WTC11 (cell line): ENCODE results near the gene ACTG2. TPM values are rescaled to one million over a fixed set of nuclear protein-coding genes. Genes with fewer than 3 reads are reported as not detected.
"Not testable (repeated sequence)": the region's sequence is repeated elsewhere in the genome, so short reads cannot be mapped to it uniquely, and the experiment has no call there.

Experiments used
- ATAC-seq: fragments of 200-7000 bp; cut with Tn5 transposase; 2 replicates; pipeline ENCODE4 v1.10.0; 2021; ENCODE audit warnings: mild to moderate bottlenecking, moderate library complexity
- CTCF ChIA-PET: fragments of 300-600 bp; sonication (Branson Sonifier 250); formaldehyde crosslinking; loops from one replicate; lab custom pipeline; 2021; ENCODE audit warnings: antibody characterized with exemption; lab: Charles Lee
- POLR2A ChIA-PET: fragments of 350-600 bp; sonication (Branson Sonifier 250); formaldehyde crosslinking; loops from one replicate; lab custom pipeline; 2021; ENCODE audit warnings: antibody characterized with exemption; lab: Charles Lee
- DNase-seq: peaks from one replicate; pipeline ENCODE4 v3.0.0; 2021; ENCODE audit warnings: low spot score
- H3K27ac Mint-ChIP-seq: 2 replicates; pipeline ENCODE4 v1.8.0; 2021; ENCODE audit warnings: mixed read lengths
- H3K27me3 Mint-ChIP-seq: 2 replicates; pipeline ENCODE4 v1.8.0; 2021; ENCODE audit warnings: low read depth, mild to moderate bottlenecking, moderate library complexity, mixed read lengths
- H3K36me3 Mint-ChIP-seq: 2 replicates; pipeline ENCODE4 v1.8.0; 2021; ENCODE audit warnings: mixed read lengths
- H3K4me1 Mint-ChIP-seq: 2 replicates; pipeline ENCODE4 v1.8.0; 2022; ENCODE audit warnings: mixed read lengths
- H3K4me3 Mint-ChIP-seq: 2 replicates; pipeline ENCODE4 v1.8.0; 2021; ENCODE audit warnings: mild to moderate bottlenecking, moderate library complexity, mixed read lengths
- H3K9me3 Mint-ChIP-seq: 2 replicates; pipeline ENCODE4 v1.8.0; 2021; ENCODE audit warnings: mixed read lengths
- CBFB ChIP-seq: sonication (generic); formaldehyde crosslinking; IDR thresholded peaks from 2 replicates; pipeline ENCODE4 v1.8.1; 2022; ENCODE audit warnings: mild to moderate bottlenecking, low read depth, missing genetic modification reagents
- ELF4 ChIP-seq: sonication (generic); formaldehyde crosslinking; IDR thresholded peaks from 2 replicates; pipeline ENCODE4 v1.8.1; 2022; ENCODE audit warnings: low read depth, mild to moderate bottlenecking, moderate library complexity, missing genetic modification reagents
- FOXK1 ChIP-seq: sonication (generic); formaldehyde crosslinking; IDR thresholded peaks from 2 replicates; pipeline ENCODE4 v1.8.0; 2022; ENCODE audit warnings: mild to moderate bottlenecking, moderate library complexity, missing genetic modification reagents
- GABPB1 ChIP-seq: sonication (generic); formaldehyde crosslinking; IDR thresholded peaks from 2 replicates; pipeline ENCODE4 v1.8.1; 2023; ENCODE audit warnings: mild to moderate bottlenecking, missing genetic modification reagents
- GTF2I ChIP-seq: fragments of 250-450 bp; sonication (Bioruptor Pico); conservative IDR thresholded peaks from 2 replicates; pipeline ENCODE4 v1.4.0; 2021; ENCODE audit warnings: mild to moderate bottlenecking
- IRF2 ChIP-seq: sonication (generic); formaldehyde crosslinking; IDR thresholded peaks from 2 replicates; pipeline ENCODE4 v1.8.0; 2022; ENCODE audit warnings: low read depth, missing genetic modification reagents, borderline replicate concordance
- JUN ChIP-seq: sonication (generic); formaldehyde crosslinking; IDR thresholded peaks from 2 replicates; pipeline ENCODE4 v1.8.0; 2023; ENCODE audit warnings: mild to moderate bottlenecking, missing genetic modification reagents
- MLX ChIP-seq: sonication (generic); formaldehyde crosslinking; IDR thresholded peaks from 2 replicates; pipeline ENCODE4 v1.8.1; 2023; ENCODE audit warnings: mild to moderate bottlenecking, missing genetic modification reagents, moderate library complexity
- MXD4 ChIP-seq: fragments of 250-450 bp; sonication (Bioruptor Pico); IDR thresholded peaks from 2 replicates; pipeline ENCODE4 v1.8.0; 2021; ENCODE audit warnings: mild to moderate bottlenecking, moderate library complexity, borderline replicate concordance
- MYBL2 ChIP-seq: sonication (generic); formaldehyde crosslinking; IDR thresholded peaks from 2 replicates; pipeline ENCODE4 v1.8.1; 2023; ENCODE audit warnings: mild to moderate bottlenecking, moderate library complexity, missing genetic modification reagents
- NFE2L1 ChIP-seq: sonication (generic); formaldehyde crosslinking; IDR thresholded peaks from 2 replicates; pipeline ENCODE4 v1.8.1; 2023; ENCODE audit warnings: missing genetic modification reagents
- NR1H2 ChIP-seq: sonication (generic); formaldehyde crosslinking; IDR thresholded peaks from 2 replicates; pipeline ENCODE4 v1.9.0; 2021; ENCODE audit warnings: mild to moderate bottlenecking, moderate library complexity, missing genetic modification reagents
- NR2C2 ChIP-seq: sonication (generic); formaldehyde crosslinking; IDR thresholded peaks from 2 replicates; pipeline ENCODE4 v1.8.0; 2022; ENCODE audit warnings: mild to moderate bottlenecking, missing genetic modification reagents
- RORB ChIP-seq: fragments of 250-450 bp; sonication (Bioruptor Pico); IDR thresholded peaks from 2 replicates; pipeline ENCODE4 v1.9.0; 2021; ENCODE audit warnings: mild to moderate bottlenecking
- SMAD3 ChIP-seq: sonication (generic); formaldehyde crosslinking; IDR thresholded peaks from 2 replicates; pipeline ENCODE4 v1.8.0; 2022; ENCODE audit warnings: missing genetic modification reagents, mild to moderate bottlenecking, borderline replicate concordance
- SOX15 ChIP-seq: fragments of 250-450 bp; sonication (Bioruptor Pico); IDR thresholded peaks from 2 replicates; pipeline ENCODE4 v1.9.0; 2021; ENCODE audit warnings: mild to moderate bottlenecking
- ZNF263 ChIP-seq: sonication (generic); formaldehyde crosslinking; IDR thresholded peaks from 2 replicates; pipeline ENCODE4 v1.8.1; 2022; ENCODE audit warnings: low read depth, mild to moderate bottlenecking, moderate library complexity, missing genetic modification reagents
- ZNF281 ChIP-seq: sonication (generic); formaldehyde crosslinking; IDR thresholded peaks from 2 replicates; pipeline ENCODE4 v1.8.0; 2023; ENCODE audit warnings: mild to moderate bottlenecking, missing genetic modification reagents
- ZNF317 ChIP-seq: sonication (generic); formaldehyde crosslinking; IDR thresholded peaks from 2 replicates; pipeline ENCODE4 v1.8.1; 2023; ENCODE audit warnings: low read depth, mild to moderate bottlenecking, moderate library complexity, missing genetic modification reagents, borderline replicate concordance
- total RNA-seq: library from RNA; stranded (reverse); gene quantifications from 3 replicates; pipeline ENCODE4 v1.2.3, GENCODE V29; 2021
- TF ChIP-seq, protein P1 (sequence below): fragments of 250-450 bp; sonication (Bioruptor Pico); IDR thresholded peaks from 2 replicates; pipeline ENCODE4 v2.1.2; 2022; ENCODE audit warnings: mild to moderate bottlenecking, moderate library complexity
- TF ChIP-seq, protein P2 (sequence below): sonication (generic); formaldehyde crosslinking; IDR thresholded peaks from 2 replicates; pipeline ENCODE4 v1.8.1; 2023; ENCODE audit warnings: mild to moderate bottlenecking, missing genetic modification reagents
- TF ChIP-seq, protein P3 (sequence below): sonication (generic); formaldehyde crosslinking; IDR thresholded peaks from 2 replicates; pipeline ENCODE4 v1.8.1; 2023; ENCODE audit warnings: mild to moderate bottlenecking, missing genetic modification reagents, borderline replicate concordance

The ACTG2 gene
- total RNA-seq, 1 experiment from 2014 or later, result 2.7 TPM

- H3K27ac Mint-ChIP-seq, result peak overlapping the region; percentile 47; the same call in 1 of the 2 replicates
- TF ChIP-seq NR1H2 (CRISPR knock-in tag), result no peak
- no peak for TF ChIP-seq CBFB (CRISPR knock-in tag)
- no peak for TF ChIP-seq NR2C2 (CRISPR knock-in tag)
- TF ChIP-seq, protein P1, sequence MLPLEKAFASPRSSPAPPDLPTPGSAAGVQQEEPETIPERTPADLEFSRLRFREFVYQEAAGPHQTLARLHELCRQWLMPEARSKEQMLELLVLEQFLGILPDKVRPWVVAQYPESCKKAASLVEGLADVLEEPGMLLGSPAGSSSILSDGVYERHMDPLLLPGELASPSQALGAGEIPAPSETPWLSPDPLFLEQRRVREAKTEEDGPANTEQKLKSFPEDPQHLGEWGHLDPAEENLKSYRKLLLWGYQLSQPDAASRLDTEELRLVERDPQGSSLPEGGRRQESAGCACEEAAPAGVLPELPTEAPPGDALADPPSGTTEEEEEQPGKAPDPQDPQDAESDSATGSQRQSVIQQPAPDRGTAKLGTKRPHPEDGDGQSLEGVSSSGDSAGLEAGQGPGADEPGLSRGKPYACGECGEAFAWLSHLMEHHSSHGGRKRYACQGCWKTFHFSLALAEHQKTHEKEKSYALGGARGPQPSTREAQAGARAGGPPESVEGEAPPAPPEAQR, result no peak
- no peak for TF ChIP-seq MLX (CRISPR knock-in tag)
- TF ChIP-seq SOX15 (CRISPR knock-in tag), result no peak
- TF ChIP-seq ZNF263 (CRISPR knock-in tag), result no peak
- no peak for TF ChIP-seq RORB (CRISPR knock-in tag)
- no peak for TF ChIP-seq GABPB1 (CRISPR knock-in tag)
- no peak for TF ChIP-seq ZNF281
- TF ChIP-seq ZNF317 (CRISPR knock-in tag), result no peak
- no peak for TF ChIP-seq IRF2 (CRISPR knock-in tag)
- TF ChIP-seq, all 79 proteins: peak for 0
- POLR2A ChIA-PET, result no interaction called here
- peak; percentile 81 for ATAC-seq
- CTCF ChIA-PET, result interaction anchor here (0.6 to 1.4 kb wide), 4 partner anchors 181 to 396 kb away, joined by 3 read pairs; no protein-coding TSS in a partner anchor
- DNase-seq, result no peak
- Mint-ChIP-seq H3K9me3 (no peaks in the 10 kb centered on the region), H3K36me3 (peaks cover 13% of the 10 kb centered on the region), H3K4me3 (no peak overlapping the region), H3K27me3 (no peaks in the 10 kb centered on the region), H3K4me1 (peaks cover 4% of the 10 kb centered on the region; the same call in 1 of the 2 replicates)
These were observed 46.6 kb downstream of the ACTG2 start for GRCh38 chr2:73939419-73939818.

DNA sequence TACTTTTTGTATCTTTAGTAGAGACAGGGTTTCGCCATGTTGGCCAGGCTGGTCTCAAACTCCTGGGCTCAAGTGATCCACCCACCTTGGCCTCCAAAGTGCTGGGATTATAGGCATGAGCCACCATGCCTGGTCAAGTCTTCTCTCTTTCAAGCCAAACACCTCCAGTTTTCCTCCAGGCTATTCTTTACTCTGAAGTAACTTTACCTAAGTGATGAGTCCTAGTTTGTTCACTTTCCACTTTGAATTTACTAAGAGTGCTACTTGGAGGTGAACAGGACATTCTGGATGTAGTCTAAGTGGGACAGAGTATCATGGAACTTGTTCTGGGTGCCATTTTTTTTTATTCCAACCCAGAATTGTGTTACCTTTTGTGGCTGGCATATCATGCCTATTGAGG lies 47.3 kb downstream of the ACTG2 start:
- H3K4me3 Mint-ChIP-seq, H3K9me3 Mint-ChIP-seq, H3K27ac Mint-ChIP-seq, ATAC-seq, POLR2A ChIA-PET, DNase-seq, H3K27me3 Mint-ChIP-seq, H3K4me1 Mint-ChIP-seq: not testable (repeated sequence)
- CTCF ChIA-PET, result interaction anchor here (0.7 kb wide), 1 partner anchor 117 kb away, joined by 3 read pairs; no protein-coding TSS in a partner anchor
- peaks cover 15% of the 10 kb centered on the region for H3K36me3 Mint-ChIP-seq

GRCh38 chr2:73942664-73943063 lies 49.9 kb downstream of the ACTG2 start:
- DNase-seq, result no peak
- H3K36me3 Mint-ChIP-seq, result peaks cover 25% of the 10 kb centered on the region
- no peak overlapping the region for H3K4me3 Mint-ChIP-seq
- H3K9me3 Mint-ChIP-seq, result no peaks in the 10 kb centered on the region
- no peaks in the 10 kb centered on the region for H3K27me3 Mint-ChIP-seq
- no peak overlapping the region for H3K27ac Mint-ChIP-seq
- ATAC-seq, result no peak
- ChIA-PET POLR2A (no interaction called here), CTCF (no interaction called here)
- peaks cover 4% of the 10 kb centered on the region; the same call in 1 of the 2 replicates for H3K4me1 Mint-ChIP-seq
- TF ChIP-seq SMAD3 (CRISPR knock-in tag), result no peak
- TF ChIP-seq, protein P2, sequence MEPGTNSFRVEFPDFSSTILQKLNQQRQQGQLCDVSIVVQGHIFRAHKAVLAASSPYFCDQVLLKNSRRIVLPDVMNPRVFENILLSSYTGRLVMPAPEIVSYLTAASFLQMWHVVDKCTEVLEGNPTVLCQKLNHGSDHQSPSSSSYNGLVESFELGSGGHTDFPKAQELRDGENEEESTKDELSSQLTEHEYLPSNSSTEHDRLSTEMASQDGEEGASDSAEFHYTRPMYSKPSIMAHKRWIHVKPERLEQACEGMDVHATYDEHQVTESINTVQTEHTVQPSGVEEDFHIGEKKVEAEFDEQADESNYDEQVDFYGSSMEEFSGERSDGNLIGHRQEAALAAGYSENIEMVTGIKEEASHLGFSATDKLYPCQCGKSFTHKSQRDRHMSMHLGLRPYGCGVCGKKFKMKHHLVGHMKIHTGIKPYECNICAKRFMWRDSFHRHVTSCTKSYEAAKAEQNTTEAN, result no peak
- no peak for TF ChIP-seq GTF2I (CRISPR knock-in tag)
- TF ChIP-seq MXD4 (CRISPR knock-in tag), result no peak
- TF ChIP-seq MYBL2 (CRISPR knock-in tag), result no peak
- TF ChIP-seq, protein P1, result no peak
- TF ChIP-seq JUN (CRISPR knock-in tag), result no peak
- TF ChIP-seq SOX15 (CRISPR knock-in tag), result no peak
- TF ChIP-seq, protein P3, sequence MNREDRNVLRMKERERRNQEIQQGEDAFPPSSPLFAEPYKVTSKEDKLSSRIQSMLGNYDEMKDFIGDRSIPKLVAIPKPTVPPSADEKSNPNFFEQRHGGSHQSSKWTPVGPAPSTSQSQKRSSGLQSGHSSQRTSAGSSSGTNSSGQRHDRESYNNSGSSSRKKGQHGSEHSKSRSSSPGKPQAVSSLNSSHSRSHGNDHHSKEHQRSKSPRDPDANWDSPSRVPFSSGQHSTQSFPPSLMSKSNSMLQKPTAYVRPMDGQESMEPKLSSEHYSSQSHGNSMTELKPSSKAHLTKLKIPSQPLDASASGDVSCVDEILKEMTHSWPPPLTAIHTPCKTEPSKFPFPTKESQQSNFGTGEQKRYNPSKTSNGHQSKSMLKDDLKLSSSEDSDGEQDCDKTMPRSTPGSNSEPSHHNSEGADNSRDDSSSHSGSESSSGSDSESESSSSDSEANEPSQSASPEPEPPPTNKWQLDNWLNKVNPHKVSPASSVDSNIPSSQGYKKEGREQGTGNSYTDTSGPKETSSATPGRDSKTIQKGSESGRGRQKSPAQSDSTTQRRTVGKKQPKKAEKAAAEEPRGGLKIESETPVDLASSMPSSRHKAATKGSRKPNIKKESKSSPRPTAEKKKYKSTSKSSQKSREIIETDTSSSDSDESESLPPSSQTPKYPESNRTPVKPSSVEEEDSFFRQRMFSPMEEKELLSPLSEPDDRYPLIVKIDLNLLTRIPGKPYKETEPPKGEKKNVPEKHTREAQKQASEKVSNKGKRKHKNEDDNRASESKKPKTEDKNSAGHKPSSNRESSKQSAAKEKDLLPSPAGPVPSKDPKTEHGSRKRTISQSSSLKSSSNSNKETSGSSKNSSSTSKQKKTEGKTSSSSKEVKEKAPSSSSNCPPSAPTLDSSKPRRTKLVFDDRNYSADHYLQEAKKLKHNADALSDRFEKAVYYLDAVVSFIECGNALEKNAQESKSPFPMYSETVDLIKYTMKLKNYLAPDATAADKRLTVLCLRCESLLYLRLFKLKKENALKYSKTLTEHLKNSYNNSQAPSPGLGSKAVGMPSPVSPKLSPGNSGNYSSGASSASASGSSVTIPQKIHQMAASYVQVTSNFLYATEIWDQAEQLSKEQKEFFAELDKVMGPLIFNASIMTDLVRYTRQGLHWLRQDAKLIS, result no peak
- no peak for TF ChIP-seq ELF4 (CRISPR knock-in tag)
- TF ChIP-seq FOXK1 (CRISPR knock-in tag), result no peak
- TF ChIP-seq NFE2L1, result no peak
